Pancreas (tissue), 10 donors: ENCODE results near the gene TMEM156. TPM values are rescaled to one million over a fixed set of nuclear protein-coding genes. Genes with fewer than 3 reads are reported as not detected.
"Not testable (repeated sequence)": the region's sequence is repeated elsewhere in the genome, so short reads cannot be mapped to it uniquely, and the experiment has no call there.

ENCODE experiments used
- ATAC-seq, 4 donors: fragments of 200-7000 bp; cut with Tn5 transposase; one replicate each; pipeline versions ENCODE4 v1.8.0 to v1.9.1; 2020; ENCODE audit warnings: mild to moderate bottlenecking in 4 of 4, moderate library complexity in 4 of 4
- DNase-seq, 6 donors: peaks; one replicate each; pipeline ENCODE4 v3.0.0-alpha.2; 2020
- FAIRE-seq: peaks from 2 replicates; lab custom pipeline; 2012; peaks lifted over from hg19 to GRCh38; lab: Jason Lieb, UNC
- H3K27ac ChIP-seq, 4 donors: fragments of 200-600 bp; sonication (generic); 1 replicate in 3 of 4; 2 replicates in 1 of 4; pipeline versions ENCODE4 v1.5.0 to v1.8.0; 2020
- H3K27me3 ChIP-seq, 4 donors: fragments of 200-600 bp; one replicate each; pipeline ENCODE4 v1.8.0; 2021
- H3K36me3 ChIP-seq, 3 donors: fragments of 200-600 bp; sonication (generic) in 1 of 3; one replicate each; pipeline versions ENCODE4 v1.5.0 to v1.8.0; 2020 to 2021
- H3K4me1 ChIP-seq, 3 donors: fragments of 200-600 bp; one replicate each; pipeline ENCODE4 v1.8.0; 2021
- H3K4me3 ChIP-seq, 4 donors: fragments of 200-600 bp; sonication (generic) in 2 of 4; one replicate each; pipeline versions ENCODE4 v1.5.0 to v1.8.0; 2020 to 2021
- H3K9me3 ChIP-seq, 4 donors: fragments of 200-600 bp; one replicate each; pipeline ENCODE4 v1.8.0; 2021
- CTCF ChIP-seq, 4 donors: fragments of 200-600 bp; sonication (generic) in 3 of 4; IDR thresholded peaks; one replicate each; pipeline versions ENCODE4 v1.5.0 to v1.8.0; 2021; ENCODE audit warnings: antibody characterized with exemption in 4 of 4
- WGBS, 2 donors: extraction: QIAGEN DNeasy Blood & Tissue Kit; methylation state at CpG; one replicate each; pipeline ENCODE4 v1.1.7; 2013; 5-methylcytosine and 5-hydroxymethylcytosine counted together
- intact Hi-C, 3 donors: fragments of 100-400 bp; cut with DNase I; formaldehyde crosslinking; loops; one replicate each; pipeline versions ENCODE4 v1.11.1 to v1.14.2; 2022
- polyA plus RNA-seq, 2 donors: library from polyadenylated mRNA; stranded (reverse); fragments of 200-250 nt; gene quantifications; one replicate each; pipeline ENCODE4 v1.2.3, GENCODE V29; 2013
- total RNA-seq, 6 donors: library from RNA; stranded (reverse); fragmentation: NEBNext Ultra II Directional in 4 of 6; extraction: Animal tissue kit (Norgen Biotek cat#: 25700) in 4 of 6; gene quantifications; one replicate each; pipeline versions ENCODE4 v1.2.1 to v1.2.4, GENCODE V29; 2021 to 2023
- donor health status: healthy with polysubstance abuse.
- donor health status: DM: no; HTN: no; CAD: no; lungs with moderate emphysema.
- donor health status: DM: no; HTN: no; CAD: no.
- donor health status: control.
- donor health status: control.
- donor health status: Bipolar disorder and iron deficiency.
- donor health status: DM: yes; HTN: yes; CAD: no.
- donor health status: DM: no; HTN: no; CAD: no.
- donor health status: DM: no; HTN: no; CAD: no.
- donor health status: DM: yes; HTN: yes; CAD: no.

TMEM156 gene
- total and polyA plus RNA-seq, 8 donors, result 0.08 to 1.8 (median 0.53) TPM

DNA sequence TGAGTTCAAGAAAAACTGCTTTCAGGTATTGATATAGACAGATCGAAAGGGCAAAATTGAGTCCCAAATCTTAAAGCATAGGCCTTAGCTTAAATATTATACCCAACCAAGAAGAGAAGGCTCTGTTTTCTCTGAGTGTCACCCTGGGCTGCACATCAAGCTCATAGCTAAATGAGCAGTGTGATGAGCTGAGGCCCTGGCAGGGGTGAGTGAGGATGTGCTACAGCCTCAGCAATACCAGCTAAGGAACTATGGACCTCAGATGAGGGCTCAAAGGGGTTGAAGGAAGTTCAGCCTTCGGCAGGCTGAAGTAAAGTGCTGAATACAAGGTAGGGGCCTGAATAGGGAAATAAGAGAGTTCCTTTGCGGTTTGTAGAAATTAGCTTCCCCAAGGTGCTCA lies 85.3 kb downstream of the TMEM156 start:
- Histone ChIP-seq H3K27me3 (no peaks in the 10 kb centered on the region), H3K4me3 (no peak overlapping the region), H3K36me3 (peaks cover 0 to 13% (median 0%) of the 10 kb centered on the region in 3 donors), H3K4me1 (no peaks in the 10 kb centered on the region), H3K9me3 (no peaks in the 10 kb centered on the region), H3K27ac (no peak overlapping the region)
- DNase-seq (no peak), ATAC-seq (no peak), FAIRE-seq (no peak)
- 93 to 96% methylated on average over 3 of the region's 3 CpGs for WGBS, 2 donors
- intact Hi-C loops, result no loop called here
- TF ChIP-seq CTCF (IDR thresholded peaks at IDR 0.05), result no peak

- WGBS, 2 donors, result 97 to 98% methylated on average over 9 of the region's 9 CpGs
- H3K4me3 ChIP-seq, result no peak overlapping the region
- H3K36me3 ChIP-seq, result peaks cover 0 to 22% (median 0%) of the 10 kb centered on the region in 3 donors
- intact Hi-C loops, result no loop called here
- no peak for TF ChIP-seq CTCF (IDR thresholded peaks at IDR 0.05)
- ATAC-seq (no peak), DNase-seq (no peak), FAIRE-seq (no peak)
- no peak overlapping the region for H3K27ac ChIP-seq
- no peaks in the 10 kb centered on the region for H3K27me3 ChIP-seq
- H3K9me3 ChIP-seq, result no peaks in the 10 kb centered on the region
- H3K4me1 ChIP-seq, result no peaks in the 10 kb centered on the region
Observed at GRCh38 chr4:38944440-38944839, 87.8 kb downstream of the TMEM156 start.

DNA sequence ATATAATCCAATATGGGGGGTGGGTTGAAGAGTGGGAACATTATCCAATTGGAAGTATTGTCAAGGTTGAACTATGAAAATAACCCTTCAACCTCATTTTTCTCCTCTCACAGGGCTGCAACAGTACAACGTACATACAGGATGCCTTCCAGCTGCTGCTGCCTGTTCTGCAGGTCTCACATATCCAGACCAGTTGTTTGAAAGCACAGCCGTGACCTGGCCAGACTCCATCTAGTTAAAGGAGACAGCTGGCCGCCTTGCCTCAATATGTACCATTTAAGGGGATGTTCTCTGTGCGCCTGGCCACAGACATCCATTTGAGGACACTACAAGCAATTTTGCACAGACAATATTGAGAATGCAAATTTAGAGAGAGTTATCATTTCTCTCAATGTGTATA lies 88.9 kb downstream of the TMEM156 start:
- H3K4me3 ChIP-seq, result no peak overlapping the region
- no peak for TF ChIP-seq CTCF (IDR thresholded peaks at IDR 0.05)
- no peak overlapping the region for H3K27ac ChIP-seq
- H3K36me3 ChIP-seq, result peaks cover 0 to 31% (median 0%) of the 10 kb centered on the region in 3 donors
- intact Hi-C loops, result no loop called here
- FAIRE-seq, result peak; percentile 59
- peak in 2 of 6 donors; percentile 20 to 21 for DNase-seq
- H3K9me3 ChIP-seq, result no peaks in the 10 kb centered on the region
- no peaks in the 10 kb centered on the region for H3K4me1 ChIP-seq
- ATAC-seq, result peak in 3 of 4 donors; percentile 25 to 44 (median 42)
- 88 to 89% methylated on average over 4 of the region's 4 CpGs for WGBS, 2 donors
- no peaks in the 10 kb centered on the region for H3K27me3 ChIP-seq

DNA sequence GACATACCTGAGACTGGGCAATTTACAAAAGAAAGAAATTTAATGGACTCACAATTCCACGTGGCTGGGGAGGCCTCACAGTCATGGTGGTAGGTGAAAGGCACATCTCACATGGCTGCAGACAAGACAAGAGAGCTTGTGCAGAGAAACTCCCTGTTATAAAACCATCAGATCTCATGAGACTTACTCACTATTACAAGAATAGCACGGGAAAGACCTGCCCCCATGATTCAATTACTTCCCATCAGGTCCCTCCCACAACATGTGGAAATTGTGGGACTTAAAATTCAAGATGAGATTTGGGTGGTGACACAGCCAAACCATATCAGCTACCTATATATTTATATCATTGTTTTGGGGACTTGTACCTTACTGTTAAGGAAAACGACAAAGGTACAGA lies 90.3 kb downstream of the TMEM156 start:
- H3K27ac ChIP-seq, ATAC-seq, H3K4me1 ChIP-seq, DNase-seq, H3K4me3 ChIP-seq, FAIRE-seq, intact Hi-C loops, H3K9me3 ChIP-seq, H3K27me3 ChIP-seq: not testable (repeated sequence)
- 88 to 91% methylated on average over 3 of the region's 3 CpGs for WGBS, 2 donors
- peaks cover 0 to 45% (median 0%) of the 10 kb centered on the region in 3 donors for H3K36me3 ChIP-seq

DNA sequence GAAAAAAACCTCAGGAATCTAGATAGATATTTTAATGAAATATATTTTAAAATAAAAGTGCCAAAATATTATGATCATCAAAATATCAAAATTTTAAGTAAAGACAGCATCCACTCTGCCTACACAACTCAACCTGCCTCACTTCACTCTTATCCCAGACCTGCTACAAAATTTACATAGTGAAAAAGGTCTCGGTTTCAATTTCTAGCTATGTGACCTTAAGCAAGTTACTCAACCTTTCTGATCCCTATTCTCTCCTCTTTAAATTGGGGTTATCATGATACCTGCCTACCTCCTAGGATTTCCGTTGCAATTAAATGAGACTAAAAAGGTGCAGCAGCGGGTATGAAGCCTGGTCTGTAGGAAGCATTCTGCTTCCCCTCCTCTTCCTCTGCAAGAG lies 91.7 kb downstream of the TMEM156 start:
- WGBS, 2 donors, result 96 to 97% methylated on average over 3 of the region's 3 CpGs
- no peak overlapping the region for H3K27ac ChIP-seq
- TF ChIP-seq CTCF (IDR thresholded peaks at IDR 0.05), result no peak
- ATAC-seq, result no peak
- no peak overlapping the region for H3K4me3 ChIP-seq
- no peaks in the 10 kb centered on the region for H3K4me1 ChIP-seq
- no peaks in the 10 kb centered on the region for H3K27me3 ChIP-seq
- no peak for DNase-seq
- FAIRE-seq, result no peak
- H3K9me3 ChIP-seq, result no peaks in the 10 kb centered on the region
- intact Hi-C loops, result no loop called here
- H3K36me3 ChIP-seq, result peaks cover 0 to 56% (median 0%) of the 10 kb centered on the region in 3 donors
